ENCODE results near the gene MCF2L2. TPM values are rescaled to one million over a fixed set of nuclear protein-coding genes. Genes with fewer than 3 reads are reported as not detected.

MCF2L2 gene
- total and polyA plus RNA-seq, 9 of the 15 experiments (the other 6 are each of a cell fraction or from before 2014, with no cell fraction given), result 0.56 to 4.2 (median 3.0) TPM

DNA sequence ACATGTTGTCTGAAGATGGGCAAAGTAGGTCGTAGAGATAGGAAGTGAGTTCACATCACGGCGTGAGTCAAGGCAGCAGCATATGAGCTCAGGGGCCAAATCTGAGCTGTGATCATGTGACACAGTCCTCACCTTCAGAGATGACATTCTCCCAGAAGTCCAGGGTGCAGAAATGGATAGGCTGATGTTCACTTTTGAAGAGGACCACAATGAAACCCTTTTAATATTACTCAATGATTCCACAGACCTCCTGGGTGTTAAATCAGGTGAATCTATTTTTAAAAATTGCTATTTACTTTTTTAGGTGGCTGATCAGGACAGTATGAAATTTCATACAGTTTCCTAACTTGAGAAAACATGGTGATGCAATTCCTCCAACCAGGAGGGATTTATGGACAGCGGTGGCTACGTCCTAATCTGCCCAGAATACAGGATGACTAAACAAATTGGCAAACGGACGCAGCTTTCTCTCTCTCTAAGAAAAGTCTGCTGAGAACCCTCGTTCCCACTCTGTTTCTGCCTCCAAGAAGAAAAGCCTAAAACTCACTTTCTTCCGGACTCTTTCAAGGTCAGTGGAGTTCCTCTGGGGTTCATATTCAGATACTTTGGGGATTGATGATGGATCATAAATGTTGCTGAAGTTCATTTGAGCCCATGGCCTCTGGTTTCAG is 141.0 kb downstream of the MCF2L2 start (continued):
- TF ChIP-seq TFAP4 (CRISPR knock-in tag; IDR thresholded peaks at IDR 0.05; ENCODE audit: borderline replicate concordance) (no peak), TAL1 (IDR thresholded peaks at IDR 0.05) (no peak), SMARCA5 (IDR thresholded peaks at IDR 0.05) (no peak), POU5F1 (IDR thresholded peaks at IDR 0.05; ENCODE audit: borderline replicate concordance, low read depth, low read length, partially characterized antibody) (no peak), TSHZ1 (CRISPR knock-in tag; IDR thresholded peaks at IDR 0.05) (peak; percentile 48; the same call in 1 of the 2 replicates), ZNF134 (CRISPR knock-in tag; conservative IDR thresholded peaks at IDR 0.05) (0 out of 2 replicates have a peak, but pooled peaks have one; percentile 26), SMARCE1 (IDR thresholded peaks at IDR 0.05) (peak; percentile 11; the same call in 1 of the 2 replicates), SPI1 (IDR thresholded peaks at IDR 0.05; ENCODE audit: borderline replicate concordance, low read depth, low read length) (no peak), PHF8 (IDR thresholded peaks at IDR 0.05; ENCODE audit: borderline replicate concordance, low read length) (peak; percentile 19; the same call in 1 of the 2 replicates), NCOR1 (IDR thresholded peaks at IDR 0.05) (no peak), ZNF707 (CRISPR knock-in tag; conservative IDR thresholded peaks at IDR 0.05) (peak; percentile 7; the same call in 1 of the 2 replicates), JUNB (CRISPR knock-in tag; conservative IDR thresholded peaks at IDR 0.05) (no peak), ARID1B (IDR thresholded peaks at IDR 0.05) (peak; percentile 55), TEAD1 (CRISPR knock-in tag; IDR thresholded peaks at IDR 0.05) (0 out of 4 replicates have a peak, but pooled peaks of 1 of the 2 experiments have one; percentile 61), ZNF23 (CRISPR knock-in tag; IDR thresholded peaks at IDR 0.05) (no peak), ZNF507 (tag; conservative IDR thresholded peaks at IDR 0.05) (no peak), TRIM28 (IDR thresholded peaks at IDR 0.05) (no peak), DDX20 (tag; IDR thresholded peaks at IDR 0.05; ENCODE audit: low read depth) (peak; percentile 42; the same call in 1 of the 2 replicates), ZFX (CRISPR knock-in tag; IDR thresholded peaks at IDR 0.05) (no peak), FUS (optimal IDR thresholded peaks at IDR 0.05; ENCODE audit: low read depth, low read length) (no peak), RFX1 (IDR thresholded peaks at IDR 0.05) (no peak), PURB (CRISPR knock-in tag; IDR thresholded peaks at IDR 0.05; ENCODE audit: low read depth) (no peak), PPARD (CRISPR knock-in tag; IDR thresholded peaks at IDR 0.05) (no peak), MAFG (tag; conservative IDR thresholded peaks at IDR 0.05) (peak; percentile 84), ZNF699 (CRISPR knock-in tag; IDR thresholded peaks at IDR 0.05; ENCODE audit: insufficient replicate concordance) (no peak), CEBPB (tag; IDR thresholded peaks at IDR 0.05) (peak; percentile 98), ZNF384 (IDR thresholded peaks at IDR 0.05; ENCODE audit: low read depth, low read length) (no peak)
